Activated naive CD4-positive, alpha-beta T cell treated with anti-CD3 and anti-CD28 coated beads, Interleukin-2, amount 50 U/mL, for 24 hours (primary cell): Measurements from ENCODE around the gene CHSY3.

Experiments used
- H3K27ac Mint-ChIP-seq: one replicate; pipeline ENCODE4 v1.8.0; 2021; ENCODE audit warnings: mild to moderate bottlenecking, mixed read lengths
- H3K27me3 Mint-ChIP-seq: one replicate; pipeline ENCODE4 v1.8.0; 2021; ENCODE audit warnings: mixed read lengths
- H3K36me3 Mint-ChIP-seq: one replicate; pipeline ENCODE4 v1.8.0; 2021; ENCODE audit warnings: mixed read lengths
- H3K4me1 Mint-ChIP-seq: one replicate; pipeline ENCODE4 v1.8.0; 2021; ENCODE audit warnings: mixed read lengths
- H3K4me3 Mint-ChIP-seq: one replicate; pipeline ENCODE4 v1.8.0; 2021; ENCODE audit warnings: mild to moderate bottlenecking, mixed read lengths
- H3K9me3 Mint-ChIP-seq: one replicate; pipeline ENCODE4 v1.8.0; 2021; ENCODE audit warnings: mixed read lengths

The CHSY3 gene

DNA sequence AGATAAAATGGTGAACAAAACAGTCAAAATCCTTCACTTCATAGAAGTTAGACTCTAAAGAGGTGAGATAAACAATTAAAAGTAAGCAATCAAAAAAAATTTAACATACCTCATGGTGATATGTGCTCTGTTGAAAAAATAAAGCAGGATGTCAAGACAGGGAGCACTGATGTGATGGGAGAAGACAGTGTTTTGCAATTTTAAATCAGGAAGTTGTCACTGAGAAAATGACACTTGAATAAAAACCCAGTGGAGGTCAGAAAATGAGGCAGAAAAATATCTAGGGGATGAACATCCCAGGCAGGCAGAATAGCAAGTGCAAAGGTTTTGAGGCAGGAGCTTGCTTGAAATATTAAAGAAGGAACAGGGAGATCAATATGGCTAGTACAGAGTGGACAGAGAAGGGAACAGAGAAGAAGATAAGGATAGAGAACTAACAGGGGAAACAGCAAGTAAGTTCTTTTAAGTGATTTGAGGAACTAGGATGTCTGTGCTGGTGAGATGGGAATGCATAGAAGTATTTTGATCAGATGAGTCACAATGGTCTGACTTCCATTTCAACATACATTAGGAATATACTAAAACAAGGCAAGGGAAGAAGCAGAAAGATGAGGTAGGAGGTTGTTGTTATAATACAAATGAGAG is 130.4 kb downstream of the CHSY3 start:
- Mint-ChIP-seq H3K4me3 (no peak overlapping the region), H3K4me1 (no peaks in the 10 kb centered on the region), H3K27ac (no peak overlapping the region), H3K36me3 (no peaks in the 10 kb centered on the region), H3K9me3 (no peaks in the 10 kb centered on the region), H3K27me3 (peaks cover 2% of the 10 kb centered on the region)

DNA sequence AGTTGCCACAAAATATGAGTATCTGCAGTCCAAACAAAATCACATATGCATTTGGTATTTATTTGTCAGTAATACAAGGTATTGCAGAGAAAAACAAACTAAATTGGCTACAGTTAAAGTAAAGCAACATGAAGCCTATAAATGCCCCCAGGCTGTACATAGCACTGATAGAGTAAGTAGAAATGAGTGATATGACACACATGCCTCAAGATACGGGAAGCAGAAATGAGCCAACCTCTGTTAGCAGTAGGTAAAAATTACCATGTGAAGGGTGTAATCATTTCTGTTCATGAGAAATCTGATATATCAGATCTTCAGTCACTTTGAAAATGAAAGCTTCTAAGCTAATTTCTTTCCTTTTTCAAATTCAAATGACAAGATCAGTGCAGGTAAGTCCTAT is 131.1 kb downstream of the CHSY3 start:
- no peak overlapping the region for H3K27ac Mint-ChIP-seq
- H3K36me3 Mint-ChIP-seq = no peaks in the 10 kb centered on the region
- no peaks in the 10 kb centered on the region for H3K4me1 Mint-ChIP-seq
- no peak overlapping the region for H3K4me3 Mint-ChIP-seq
- H3K9me3 Mint-ChIP-seq = no peaks in the 10 kb centered on the region
- peaks cover 4% of the 10 kb centered on the region for H3K27me3 Mint-ChIP-seq

DNA sequence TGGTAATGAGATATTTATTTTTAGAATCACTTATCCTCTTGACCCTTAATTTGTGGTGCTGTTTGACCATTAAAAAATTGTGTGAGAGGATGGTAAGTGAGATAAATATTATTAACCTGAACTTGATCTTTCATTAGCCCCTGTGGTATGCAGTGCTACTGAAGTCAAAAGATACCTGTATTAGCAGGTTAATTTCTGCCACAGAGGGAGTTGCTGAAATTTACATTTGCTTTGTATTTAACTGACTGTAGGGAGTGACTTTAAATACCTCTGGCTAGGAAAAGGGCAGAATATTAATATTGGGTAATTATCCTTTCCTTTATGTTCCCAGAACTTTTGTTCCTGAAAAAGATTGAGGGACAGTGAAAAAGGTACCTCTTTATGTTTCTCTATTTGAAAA is 133.6 kb downstream of the CHSY3 start:
- Mint-ChIP-seq H3K27ac (no peak overlapping the region), H3K4me3 (no peak overlapping the region), H3K4me1 (no peaks in the 10 kb centered on the region), H3K27me3 (peaks cover 2% of the 10 kb centered on the region), H3K36me3 (no peaks in the 10 kb centered on the region), H3K9me3 (no peaks in the 10 kb centered on the region)

DNA sequence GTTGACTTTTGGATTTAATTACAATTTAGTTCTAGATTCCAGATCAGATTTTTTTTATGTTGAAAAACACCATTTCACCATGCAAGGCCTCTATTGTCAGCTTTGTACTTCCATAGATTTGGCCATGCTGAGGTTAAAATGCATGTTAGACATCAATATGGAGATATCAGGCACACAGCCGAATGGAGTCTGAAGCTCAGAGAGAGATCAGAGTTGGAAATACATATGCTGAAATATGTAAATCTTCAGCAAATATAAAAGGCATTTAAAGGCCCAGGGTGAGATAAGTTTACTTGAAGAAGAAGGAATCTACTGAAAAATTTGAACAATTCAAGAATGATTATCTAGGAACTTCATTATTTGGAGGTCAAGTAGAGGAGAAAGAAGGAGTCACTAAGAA is 139.6 kb downstream of the CHSY3 start:
- H3K27ac Mint-ChIP-seq = no peak overlapping the region
- H3K36me3 Mint-ChIP-seq = no peaks in the 10 kb centered on the region
- H3K9me3 Mint-ChIP-seq = no peaks in the 10 kb centered on the region
- H3K4me1 Mint-ChIP-seq = no peaks in the 10 kb centered on the region
- no peak overlapping the region for H3K4me3 Mint-ChIP-seq
- H3K27me3 Mint-ChIP-seq = peaks cover 3% of the 10 kb centered on the region

DNA sequence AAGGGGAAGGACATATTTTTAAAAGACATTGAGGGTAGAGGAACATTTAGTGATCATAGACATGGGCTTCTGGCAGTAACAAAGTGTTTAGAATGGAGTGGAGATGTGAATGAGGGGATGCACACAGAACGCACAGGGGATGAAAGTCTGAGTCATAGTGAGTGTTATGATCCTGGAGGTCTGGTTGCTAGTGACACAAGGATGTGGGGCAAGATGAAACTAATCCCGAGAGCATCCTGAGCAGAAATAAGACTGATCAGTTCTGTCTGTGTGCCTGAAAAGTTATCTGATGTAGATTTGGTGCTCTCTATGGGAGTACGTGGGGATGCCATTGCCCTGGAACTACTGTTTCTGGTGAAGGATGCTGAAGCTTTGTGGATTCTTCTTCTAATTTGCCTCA is 141.1 kb downstream of the CHSY3 start:
- Mint-ChIP-seq H3K27ac (no peak overlapping the region), H3K4me3 (no peak overlapping the region), H3K4me1 (no peaks in the 10 kb centered on the region)

DNA sequence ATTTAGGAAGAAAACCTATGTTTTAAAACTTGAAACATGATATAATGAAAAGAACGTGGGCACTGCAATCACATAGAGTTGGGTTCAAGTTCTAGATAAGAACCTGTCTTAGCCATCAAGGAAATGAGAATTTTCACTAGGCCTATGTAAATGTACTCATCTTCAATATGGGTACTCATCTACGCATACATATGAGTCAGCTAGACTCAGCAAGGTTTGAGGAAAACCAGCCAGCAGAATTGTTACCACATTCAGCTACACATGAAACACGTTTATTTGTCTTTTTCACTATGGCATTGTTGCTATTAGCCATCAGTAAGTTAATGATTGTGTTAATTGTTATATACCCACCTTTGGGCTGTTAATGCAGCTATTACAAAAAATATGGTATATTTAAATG is 146.3 kb downstream of the CHSY3 start:
- Mint-ChIP-seq H3K27me3 (peaks cover 1% of the 10 kb centered on the region), H3K36me3 (no peaks in the 10 kb centered on the region), H3K4me3 (no peak overlapping the region)

More for the DNA sequence above, 141.1 kb downstream of the CHSY3 start:
- Mint-ChIP-seq H3K36me3 (no peaks in the 10 kb centered on the region), H3K27me3 (peaks cover 1% of the 10 kb centered on the region), H3K9me3 (no peaks in the 10 kb centered on the region)

DNA sequence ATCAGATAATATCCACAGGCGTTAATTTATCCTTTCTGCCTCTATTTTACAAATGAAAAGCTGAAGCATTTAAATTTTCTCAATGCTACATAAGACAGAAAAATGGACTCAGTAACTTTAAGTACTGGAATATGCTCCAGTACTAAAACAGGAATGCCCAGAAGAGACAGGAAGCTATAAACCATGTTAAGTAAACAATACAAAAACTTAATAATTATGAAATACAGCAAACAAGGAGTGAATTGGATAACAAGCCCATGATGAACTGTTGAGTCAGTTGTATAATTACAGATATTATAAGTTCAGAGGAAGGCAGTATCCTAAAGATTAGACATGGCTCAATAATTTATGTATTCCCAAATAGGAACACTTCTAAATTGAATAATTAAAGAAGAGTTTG is 148.5 kb downstream of the CHSY3 start:
- Mint-ChIP-seq H3K36me3 (no peaks in the 10 kb centered on the region), H3K27ac (no peak overlapping the region), H3K4me3 (no peak overlapping the region), H3K9me3 (no peaks in the 10 kb centered on the region), H3K27me3 (peaks cover 1% of the 10 kb centered on the region), H3K4me1 (no peaks in the 10 kb centered on the region)

More for the DNA sequence above, 146.3 kb downstream of the CHSY3 start:
- Mint-ChIP-seq H3K4me1 (no peaks in the 10 kb centered on the region), H3K9me3 (no peaks in the 10 kb centered on the region), H3K27ac (no peak overlapping the region)

DNA sequence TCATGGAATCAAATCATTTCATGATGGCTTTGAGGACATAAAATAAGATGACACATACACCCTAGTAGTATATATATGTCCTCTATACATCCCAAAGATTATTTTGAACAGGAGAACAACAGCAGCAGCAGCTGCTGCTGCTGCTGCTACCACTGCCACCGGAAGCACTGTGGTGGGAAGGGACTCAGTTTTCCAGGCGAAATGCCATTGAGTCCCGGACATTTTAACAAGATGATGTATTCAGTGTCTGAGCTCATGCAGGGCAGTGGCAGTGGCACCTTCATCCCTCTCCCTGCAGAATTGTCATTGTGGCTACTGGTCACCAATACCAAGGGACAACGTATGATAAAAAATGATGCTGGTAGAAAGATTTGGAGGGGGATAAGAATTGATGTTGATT is 151.3 kb downstream of the CHSY3 start:
- H3K36me3 Mint-ChIP-seq = no peaks in the 10 kb centered on the region
- no peak overlapping the region for H3K27ac Mint-ChIP-seq
- no peaks in the 10 kb centered on the region for H3K4me1 Mint-ChIP-seq
- no peak overlapping the region for H3K4me3 Mint-ChIP-seq
- no peaks in the 10 kb centered on the region for H3K9me3 Mint-ChIP-seq
- peaks cover 4% of the 10 kb centered on the region for H3K27me3 Mint-ChIP-seq

DNA sequence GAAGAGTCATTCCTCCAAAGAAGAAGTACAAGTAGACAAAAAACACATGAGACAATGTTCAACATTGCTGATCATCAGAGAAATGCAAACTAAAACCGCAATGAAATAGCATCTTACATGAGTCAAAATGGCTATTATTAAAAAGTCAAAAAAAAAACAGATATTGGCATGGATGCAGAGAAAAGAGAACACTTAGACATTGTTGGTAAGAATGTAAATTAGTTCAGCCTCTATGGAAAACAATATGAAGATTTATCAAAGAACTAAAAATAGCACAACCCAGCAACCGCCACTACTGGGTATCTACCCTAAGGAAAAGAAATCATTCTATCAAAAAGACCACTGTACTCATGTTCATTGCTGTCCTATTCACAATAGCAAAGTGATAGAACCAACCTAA is 157.5 kb downstream of the CHSY3 start:
- H3K4me1 Mint-ChIP-seq = no peaks in the 10 kb centered on the region
- H3K27ac Mint-ChIP-seq = no peak overlapping the region
- no peak overlapping the region for H3K4me3 Mint-ChIP-seq
- peaks cover 4% of the 10 kb centered on the region for H3K27me3 Mint-ChIP-seq
- no peaks in the 10 kb centered on the region for H3K9me3 Mint-ChIP-seq
- H3K36me3 Mint-ChIP-seq = no peaks in the 10 kb centered on the region

DNA sequence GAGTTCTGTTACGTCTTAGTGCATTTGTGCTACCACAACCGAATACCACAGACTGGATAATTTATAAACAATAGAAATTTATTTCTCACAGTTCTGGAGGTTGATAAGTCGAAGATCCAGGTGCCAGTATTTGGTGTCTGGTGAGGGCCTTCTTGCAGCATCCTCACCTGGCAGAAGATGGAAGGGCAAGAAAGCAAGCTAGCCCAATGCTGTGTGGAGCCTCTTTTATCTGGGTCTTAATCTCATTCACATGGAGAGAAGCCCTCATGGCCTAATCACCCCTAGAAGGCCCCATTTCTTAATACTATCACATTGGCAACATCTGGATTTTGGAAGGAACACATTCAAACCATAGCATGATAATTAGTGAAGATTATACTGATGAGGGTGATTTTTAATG is 159.3 kb downstream of the CHSY3 start:
- no peaks in the 10 kb centered on the region for H3K9me3 Mint-ChIP-seq
- H3K27me3 Mint-ChIP-seq = peaks cover 4% of the 10 kb centered on the region
- H3K27ac Mint-ChIP-seq = no peak overlapping the region
- no peaks in the 10 kb centered on the region for H3K36me3 Mint-ChIP-seq
- no peaks in the 10 kb centered on the region for H3K4me1 Mint-ChIP-seq
- no peak overlapping the region for H3K4me3 Mint-ChIP-seq

DNA sequence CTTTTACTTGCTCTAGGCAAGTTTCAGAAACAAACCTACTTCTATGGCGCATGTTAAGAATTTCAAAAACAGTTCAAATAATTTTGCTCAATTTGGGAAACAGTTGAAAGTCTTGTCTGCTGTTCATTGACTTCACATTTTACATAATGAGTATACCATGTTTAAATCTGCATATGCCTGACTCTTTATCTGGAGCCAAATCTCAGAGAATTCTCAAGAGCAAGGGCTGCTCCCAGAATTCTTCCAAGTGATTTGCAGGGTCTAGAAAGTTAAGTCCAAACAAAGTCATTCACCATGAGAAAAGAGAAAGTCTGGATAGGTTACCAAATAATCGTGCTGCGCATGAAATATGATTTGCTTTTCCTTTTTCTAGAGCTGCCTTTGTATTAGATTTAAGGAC is 160.2 kb downstream of the CHSY3 start:
- H3K4me3 Mint-ChIP-seq = no peak overlapping the region
- peaks cover 2% of the 10 kb centered on the region for H3K27me3 Mint-ChIP-seq
- H3K27ac Mint-ChIP-seq = no peak overlapping the region
- H3K9me3 Mint-ChIP-seq = no peaks in the 10 kb centered on the region
- no peaks in the 10 kb centered on the region for H3K36me3 Mint-ChIP-seq
- H3K4me1 Mint-ChIP-seq = no peaks in the 10 kb centered on the region

DNA sequence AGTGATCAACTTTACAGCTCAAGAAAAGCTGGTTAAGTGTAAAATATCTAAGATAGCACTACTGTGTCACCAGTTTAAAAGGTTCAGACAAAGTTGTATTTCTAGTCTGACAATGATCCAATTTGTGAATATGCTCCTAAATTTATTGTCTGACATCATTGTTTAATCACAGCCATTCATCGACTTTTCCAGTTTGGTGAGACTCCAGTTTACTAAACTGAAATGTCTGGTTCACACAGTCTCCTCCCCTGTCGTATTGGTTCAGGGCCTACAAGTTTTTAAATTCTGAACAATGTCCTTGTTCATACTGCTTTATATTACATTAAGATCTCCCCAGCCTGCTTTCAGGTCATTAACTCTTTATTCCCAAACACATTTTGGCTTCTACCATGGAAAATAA is 161.4 kb downstream of the CHSY3 start:
- H3K9me3 Mint-ChIP-seq = no peaks in the 10 kb centered on the region
- H3K4me3 Mint-ChIP-seq = no peak overlapping the region
- no peaks in the 10 kb centered on the region for H3K36me3 Mint-ChIP-seq
- no peak overlapping the region for H3K27ac Mint-ChIP-seq
- no peaks in the 10 kb centered on the region for H3K27me3 Mint-ChIP-seq
- H3K4me1 Mint-ChIP-seq = no peaks in the 10 kb centered on the region

DNA sequence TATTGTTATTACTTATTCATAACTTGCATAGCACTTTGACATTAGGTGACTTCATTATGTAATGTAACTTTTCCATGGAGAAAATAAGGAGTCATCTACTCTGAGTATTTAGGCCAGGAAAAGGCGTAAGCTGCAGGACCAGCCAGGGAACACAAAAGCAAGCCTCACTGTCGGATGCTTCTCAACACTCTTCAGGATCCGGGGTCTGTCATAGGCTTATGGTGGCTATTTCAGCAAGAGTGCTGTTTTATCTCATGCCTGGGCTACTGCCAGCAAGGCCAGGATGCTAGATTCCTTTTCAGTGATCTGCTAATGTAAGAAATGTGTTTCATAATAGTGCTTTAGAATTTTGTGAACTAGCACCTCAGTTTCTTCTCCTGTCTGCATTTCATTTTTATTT is 162.4 kb downstream of the CHSY3 start:
- H3K9me3 Mint-ChIP-seq = no peaks in the 10 kb centered on the region

DNA sequence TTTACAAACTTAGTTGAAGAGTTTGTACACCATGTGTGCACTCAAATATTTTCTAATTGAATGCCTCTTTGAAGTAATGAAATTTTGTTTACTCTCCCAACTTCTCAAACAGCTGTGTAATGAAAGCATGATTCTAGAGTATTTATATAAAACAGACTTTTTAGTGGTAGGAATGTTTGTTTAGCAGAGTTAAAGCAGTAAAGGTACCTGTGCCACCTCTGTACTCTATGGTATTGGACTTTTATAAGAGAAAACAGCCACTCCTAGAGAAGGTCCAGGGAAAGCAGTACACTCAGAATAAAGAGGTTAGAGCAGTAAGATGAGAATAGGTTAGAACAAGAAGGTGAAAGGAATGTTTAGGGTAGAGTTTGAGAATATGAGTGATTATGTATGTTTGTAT is 163.1 kb downstream of the CHSY3 start:
- Mint-ChIP-seq H3K9me3 (no peaks in the 10 kb centered on the region), H3K27ac (no peak overlapping the region), H3K36me3 (no peaks in the 10 kb centered on the region), H3K27me3 (no peaks in the 10 kb centered on the region), H3K4me3 (no peak overlapping the region), H3K4me1 (no peaks in the 10 kb centered on the region)

More for the DNA sequence above, 162.4 kb downstream of the CHSY3 start:
- Mint-ChIP-seq H3K36me3 (no peaks in the 10 kb centered on the region), H3K27ac (no peak overlapping the region), H3K27me3 (no peaks in the 10 kb centered on the region), H3K4me1 (no peaks in the 10 kb centered on the region), H3K4me3 (no peak overlapping the region)

DNA sequence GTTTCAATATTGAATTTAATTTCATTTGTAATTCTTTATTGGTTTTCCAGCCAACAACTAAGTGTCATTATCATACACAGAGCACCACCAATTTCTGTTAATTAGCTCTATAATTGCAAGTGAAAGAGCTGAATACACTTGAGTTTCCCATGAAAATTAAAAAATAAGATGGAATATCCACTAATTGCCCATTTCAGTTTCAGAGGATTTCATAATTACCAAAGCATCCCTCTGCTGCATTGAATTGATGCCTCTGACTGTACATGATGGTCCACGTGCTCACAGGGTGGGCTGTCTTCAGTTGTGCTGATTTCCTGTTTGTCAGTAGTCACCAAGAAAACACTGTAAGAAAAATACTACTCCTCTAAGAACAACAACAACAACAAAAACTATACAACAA is 163.8 kb downstream of the CHSY3 start:
- H3K4me1 Mint-ChIP-seq = no peaks in the 10 kb centered on the region
- H3K36me3 Mint-ChIP-seq = no peaks in the 10 kb centered on the region
- H3K27ac Mint-ChIP-seq = no peak overlapping the region
- no peak overlapping the region for H3K4me3 Mint-ChIP-seq
- H3K27me3 Mint-ChIP-seq = no peaks in the 10 kb centered on the region
- H3K9me3 Mint-ChIP-seq = no peaks in the 10 kb centered on the region

DNA sequence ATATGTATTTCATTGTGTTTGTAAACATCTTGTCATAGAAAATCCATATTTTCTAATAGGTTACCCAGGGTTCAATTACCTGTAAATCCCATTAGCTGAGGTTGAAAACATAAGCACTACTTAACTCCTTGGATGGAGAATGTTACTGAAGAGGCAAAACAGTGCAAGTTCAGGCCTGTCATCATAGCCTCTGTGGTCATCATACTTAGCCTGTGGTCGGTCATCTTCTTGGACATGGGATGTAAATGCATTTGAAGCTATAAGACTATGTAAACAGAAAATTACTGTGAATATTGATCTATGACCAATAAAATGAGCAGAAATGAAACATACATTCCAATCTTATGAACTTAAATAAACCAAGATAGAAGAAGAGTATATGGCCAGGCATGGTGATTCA is 164.7 kb downstream of the CHSY3 start:
- Mint-ChIP-seq H3K4me3 (no peak overlapping the region), H3K36me3 (no peaks in the 10 kb centered on the region), H3K27ac (no peak overlapping the region), H3K4me1 (no peaks in the 10 kb centered on the region), H3K27me3 (no peaks in the 10 kb centered on the region), H3K9me3 (no peaks in the 10 kb centered on the region)

DNA sequence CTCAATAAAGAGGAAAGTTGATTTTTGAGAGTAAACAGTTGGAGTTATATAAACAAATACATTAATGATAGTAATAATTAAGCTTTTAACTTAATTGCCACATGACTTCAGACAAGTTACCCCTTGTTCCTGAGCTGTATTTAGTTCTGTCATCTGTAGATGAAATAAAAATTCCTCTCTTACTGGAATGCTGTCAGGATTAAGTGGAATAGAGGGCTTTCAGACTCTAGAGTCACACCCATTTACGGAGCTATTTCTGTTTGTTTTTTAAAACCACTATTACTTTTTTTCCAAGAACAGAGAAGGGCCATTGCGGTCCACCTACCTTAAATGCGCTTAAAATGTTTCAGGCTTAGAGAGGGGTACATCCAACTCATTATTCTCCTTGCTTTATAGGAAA is 170.6 kb downstream of the CHSY3 start:
- Mint-ChIP-seq H3K36me3 (no peaks in the 10 kb centered on the region), H3K27ac (no peak overlapping the region), H3K4me3 (no peak overlapping the region), H3K4me1 (no peaks in the 10 kb centered on the region), H3K27me3 (peaks cover 2% of the 10 kb centered on the region), H3K9me3 (no peaks in the 10 kb centered on the region)
